ENCODE results near the gene ICAM3. TPM values are rescaled to one million over a fixed set of nuclear protein-coding genes. Genes with fewer than 3 reads are reported as not detected.

ICAM3 gene
- total RNA-seq, 4 donors from 2014 or later, result 3.1 to 4.5 (median 3.8) TPM

DNA sequence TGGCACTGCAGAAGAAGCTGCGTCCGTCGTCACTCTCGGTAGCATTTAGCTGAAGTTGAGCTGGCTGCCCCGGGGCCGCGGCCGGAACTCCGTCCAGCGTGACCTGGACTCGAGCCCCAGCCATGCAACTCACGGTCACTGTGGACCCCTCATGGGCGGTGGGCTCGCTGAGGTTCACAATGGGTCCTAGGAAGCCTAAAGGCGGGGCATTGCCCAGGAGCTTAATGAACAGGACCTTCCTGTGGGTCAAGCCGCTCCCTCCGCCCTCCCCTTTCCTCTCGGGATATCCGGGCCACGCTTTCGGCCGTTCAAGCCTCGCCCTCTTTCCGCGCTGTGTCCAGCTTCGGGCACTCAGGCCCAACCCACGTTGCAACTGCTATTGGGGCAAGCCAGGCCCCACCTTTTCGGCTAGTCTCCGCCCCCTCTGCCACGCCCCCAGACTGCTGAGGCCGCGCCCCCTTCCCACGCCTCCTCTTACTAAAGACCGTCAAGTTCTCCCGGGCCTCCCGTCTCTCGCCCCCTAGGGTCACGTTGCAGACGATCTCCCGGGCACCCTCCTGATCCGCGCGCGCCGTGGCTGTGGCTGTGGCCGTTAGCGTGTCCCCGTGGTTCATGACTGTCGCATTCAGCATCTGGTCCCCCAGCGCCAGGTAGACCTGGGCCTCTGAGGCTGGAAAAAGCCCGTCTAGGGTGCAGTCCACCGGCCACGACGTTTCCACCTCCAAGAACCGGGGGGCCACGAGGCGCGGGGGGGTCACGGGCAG, 4.7 kb downstream of the ICAM3 start:
- H3K4me3 ChIP-seq, result peak overlapping the region; percentile 85
- H3K4me1 ChIP-seq, result peaks cover 31% of the 10 kb centered on the region
- TF ChIP-seq EP300 (IDR thresholded peaks at IDR 0.05) (no peak), POLR2AphosphoS5 (IDR thresholded peaks at IDR 0.05) (peak in 2 of 3 donors; percentile 39 to 66), POLR2A (IDR thresholded peaks at IDR 0.05) (no peak)
- peak overlapping the region; percentile 26 for H3K27ac ChIP-seq
- H3K36me3 ChIP-seq, result peaks cover 8% of the 10 kb centered on the region
- 11% methylated on average over 28 of the region's 59 CpGs for WGBS
- no peaks in the 10 kb centered on the region for H3K27me3 ChIP-seq
- no peaks in the 10 kb centered on the region for H3K9me3 ChIP-seq
- peak; percentile 97 to 98 for DNase-seq (ENCODE audit: low spot score in 2 of 2)

DNA sequence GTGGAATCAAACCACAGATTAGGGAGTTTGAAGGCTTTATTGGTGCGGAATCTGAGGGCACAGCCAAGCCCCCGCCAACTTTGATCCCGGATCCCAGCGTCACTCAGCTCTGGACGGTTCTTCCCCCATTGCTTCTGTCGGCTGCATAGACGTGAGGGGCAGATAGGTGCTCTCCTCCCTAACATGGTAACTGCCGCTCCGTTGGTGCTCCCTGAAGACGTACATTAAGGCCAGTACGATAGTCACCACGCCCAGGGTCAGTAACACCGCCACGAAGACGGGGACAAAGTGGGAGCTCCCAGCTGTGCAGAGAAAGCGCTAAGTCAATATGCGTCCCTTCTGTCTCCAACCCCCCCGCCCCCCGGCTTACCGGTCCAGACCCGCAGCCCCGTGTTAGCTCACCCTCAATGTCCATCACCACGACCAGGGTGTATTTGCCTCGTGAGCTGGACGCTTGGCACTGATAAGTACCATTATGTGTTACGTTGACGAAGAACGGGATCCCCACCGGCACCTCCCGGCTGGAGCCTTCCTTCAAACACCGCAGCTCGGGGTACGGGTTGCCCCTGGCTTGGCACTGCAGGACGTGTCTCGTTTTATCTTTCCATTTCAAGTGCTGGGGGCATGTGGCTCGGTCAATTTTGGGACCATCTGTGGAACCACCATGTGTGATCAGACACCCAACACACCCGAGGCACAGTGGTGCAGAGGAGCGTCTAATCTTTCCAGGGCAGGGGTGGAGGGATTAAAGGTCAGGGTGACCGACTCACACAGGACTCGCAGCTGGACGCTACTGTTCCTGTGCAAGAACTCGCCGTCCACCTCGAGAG, 5.5 kb downstream of the ICAM3 start:
- TF ChIP-seq, protein P1, sequence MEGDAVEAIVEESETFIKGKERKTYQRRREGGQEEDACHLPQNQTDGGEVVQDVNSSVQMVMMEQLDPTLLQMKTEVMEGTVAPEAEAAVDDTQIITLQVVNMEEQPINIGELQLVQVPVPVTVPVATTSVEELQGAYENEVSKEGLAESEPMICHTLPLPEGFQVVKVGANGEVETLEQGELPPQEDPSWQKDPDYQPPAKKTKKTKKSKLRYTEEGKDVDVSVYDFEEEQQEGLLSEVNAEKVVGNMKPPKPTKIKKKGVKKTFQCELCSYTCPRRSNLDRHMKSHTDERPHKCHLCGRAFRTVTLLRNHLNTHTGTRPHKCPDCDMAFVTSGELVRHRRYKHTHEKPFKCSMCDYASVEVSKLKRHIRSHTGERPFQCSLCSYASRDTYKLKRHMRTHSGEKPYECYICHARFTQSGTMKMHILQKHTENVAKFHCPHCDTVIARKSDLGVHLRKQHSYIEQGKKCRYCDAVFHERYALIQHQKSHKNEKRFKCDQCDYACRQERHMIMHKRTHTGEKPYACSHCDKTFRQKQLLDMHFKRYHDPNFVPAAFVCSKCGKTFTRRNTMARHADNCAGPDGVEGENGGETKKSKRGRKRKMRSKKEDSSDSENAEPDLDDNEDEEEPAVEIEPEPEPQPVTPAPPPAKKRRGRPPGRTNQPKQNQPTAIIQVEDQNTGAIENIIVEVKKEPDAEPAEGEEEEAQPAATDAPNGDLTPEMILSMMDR (IDR thresholded peaks at IDR 0.05), result no peak
- no peak for TF ChIP-seq POLR2AphosphoS5 (IDR thresholded peaks at IDR 0.05)
- TF ChIP-seq POLR2A (IDR thresholded peaks at IDR 0.05), result no peak
- TF ChIP-seq EP300 (IDR thresholded peaks at IDR 0.05), result no peak

DNA sequence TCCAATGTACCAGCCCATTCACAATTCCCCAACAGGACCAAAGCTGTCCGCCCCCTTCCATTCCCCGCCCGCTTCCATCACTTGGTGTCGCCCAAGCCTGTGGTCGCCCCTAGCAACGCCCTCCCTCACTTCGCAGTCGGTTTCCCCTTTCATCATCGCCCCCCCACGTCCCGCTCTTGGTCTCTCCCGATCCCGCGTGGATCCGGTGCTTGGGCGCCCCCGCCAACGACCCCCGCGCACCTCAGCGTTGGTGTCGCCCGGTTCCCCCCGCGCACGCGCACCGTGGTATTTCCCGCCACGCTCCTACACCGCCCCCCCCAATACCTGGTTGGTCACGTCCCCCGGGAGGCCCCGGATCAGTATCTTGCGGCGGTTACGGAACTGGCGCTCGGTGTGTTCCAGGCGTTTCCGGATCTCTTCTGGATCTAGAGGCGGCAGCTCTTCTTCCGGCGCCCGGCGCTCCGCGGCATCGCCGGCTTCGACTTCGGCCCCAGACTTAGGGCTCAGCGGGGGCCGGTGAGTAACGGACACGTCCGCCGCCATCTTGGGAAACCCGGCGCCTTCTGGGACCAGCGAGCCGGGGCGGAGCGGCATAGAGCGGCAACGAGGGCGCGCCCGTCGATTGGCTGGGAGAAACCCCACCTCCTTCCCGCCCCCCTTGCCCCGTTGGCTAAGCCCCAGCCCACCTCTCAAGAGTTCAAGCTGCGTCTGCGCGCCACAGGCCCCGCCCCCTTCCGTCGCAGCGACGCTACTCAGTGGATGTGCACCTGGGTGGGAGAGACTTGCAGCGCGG, 6.3 kb downstream of the ICAM3 start, which contains the start of gene RAVER1:
Gene RAVER1, minus strand, starts transcription at position 565 of the 793 bp plus-strand sequence. Its CDS starts 22 bp downstream, at position 543.
- H3K36me3 ChIP-seq, result peaks cover 24% of the 10 kb centered on the region
- peaks cover 31% of the 10 kb centered on the region for H3K4me1 ChIP-seq
- no peak for TF ChIP-seq EP300 (IDR thresholded peaks at IDR 0.05)
- peak in 1 of 3 donors; percentile 23 for TF ChIP-seq POLR2AphosphoS5 (IDR thresholded peaks at IDR 0.05)
- TF ChIP-seq POLR2A (IDR thresholded peaks at IDR 0.05), result peak in 1 of 2 donors; percentile 45
- peak within 1 kb of the TSS; percentile 86 for H3K27ac ChIP-seq
- H3K27me3 ChIP-seq, result no peaks in the 10 kb centered on the region
- peak; percentile 98 to 99 for DNase-seq (ENCODE audit: low spot score in 2 of 2)
- WGBS, result 0% methylated on average over 31 of the region's 82 CpGs
- H3K4me3 ChIP-seq, result peak within 1 kb of the TSS; percentile 85
- no peaks in the 10 kb centered on the region for H3K9me3 ChIP-seq

More for the DNA sequence above, 5.5 kb downstream of the ICAM3 start:
- DNase-seq (ENCODE audit: low spot score in 2 of 2), result no peak
- Histone ChIP-seq H3K36me3 (peaks cover 16% of the 10 kb centered on the region), H3K4me1 (peaks cover 31% of the 10 kb centered on the region), H3K27ac (peak overlapping the region; percentile 86), H3K9me3 (no peaks in the 10 kb centered on the region), H3K4me3 (peak overlapping the region; percentile 85), H3K27me3 (no peaks in the 10 kb centered on the region)
- under 1% methylated on average over 19 of the region's 44 CpGs for WGBS

DNA sequence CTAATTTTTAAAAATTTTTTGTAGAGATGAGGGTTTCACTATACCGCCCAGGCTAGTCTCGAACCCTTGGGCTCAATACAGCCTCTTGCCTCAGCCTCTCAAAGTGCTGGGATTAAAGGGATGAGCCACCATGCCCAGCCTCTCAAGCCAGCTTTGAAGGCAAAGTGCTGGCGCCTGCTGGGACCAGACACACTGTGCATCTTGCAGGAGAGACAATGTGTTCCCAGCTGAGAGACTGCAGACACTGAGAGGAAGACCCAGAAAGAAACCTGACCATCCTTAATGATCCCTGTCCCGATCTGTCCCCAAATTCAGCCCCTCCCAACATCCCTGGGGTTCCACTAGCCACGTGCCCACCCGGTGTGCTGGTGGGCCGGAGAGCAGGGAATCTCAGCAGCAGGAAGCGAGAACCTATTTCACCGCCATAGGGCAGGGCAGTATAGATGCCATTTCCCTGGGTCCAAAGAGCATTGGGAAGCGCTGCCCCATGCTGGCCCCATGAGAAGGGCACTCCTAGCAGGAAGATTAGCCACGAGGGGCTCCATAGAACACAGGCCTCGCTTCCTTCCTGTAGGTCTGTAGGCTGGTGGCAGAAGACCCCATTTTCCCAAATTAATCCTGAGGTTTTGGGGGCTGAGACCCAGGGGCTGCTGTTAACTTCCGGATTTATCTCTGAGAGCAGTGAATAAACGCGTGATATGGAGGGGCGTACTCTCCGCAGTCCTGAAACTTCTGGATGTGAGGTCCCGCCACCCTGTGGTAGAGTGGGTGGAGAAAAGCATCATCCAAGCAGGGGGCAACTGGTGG, 7.1 kb downstream of the ICAM3 start:
- H3K27ac ChIP-seq, result no peak overlapping the region
- H3K4me1 ChIP-seq, result peaks cover 31% of the 10 kb centered on the region
- no peak for DNase-seq (ENCODE audit: low spot score in 2 of 2)
- no peaks in the 10 kb centered on the region for H3K9me3 ChIP-seq
- peak overlapping the region; percentile 85 for H3K4me3 ChIP-seq
- 36% methylated on average over 18 of the region's 18 CpGs for WGBS
- TF ChIP-seq, protein P1 (IDR thresholded peaks at IDR 0.05), result no peak
- no peak for TF ChIP-seq POLR2A (IDR thresholded peaks at IDR 0.05)
- no peak for TF ChIP-seq EP300 (IDR thresholded peaks at IDR 0.05)
- TF ChIP-seq POLR2AphosphoS5 (IDR thresholded peaks at IDR 0.05), result no peak
- peaks cover 32% of the 10 kb centered on the region for H3K36me3 ChIP-seq
- no peaks in the 10 kb centered on the region for H3K27me3 ChIP-seq

DNA sequence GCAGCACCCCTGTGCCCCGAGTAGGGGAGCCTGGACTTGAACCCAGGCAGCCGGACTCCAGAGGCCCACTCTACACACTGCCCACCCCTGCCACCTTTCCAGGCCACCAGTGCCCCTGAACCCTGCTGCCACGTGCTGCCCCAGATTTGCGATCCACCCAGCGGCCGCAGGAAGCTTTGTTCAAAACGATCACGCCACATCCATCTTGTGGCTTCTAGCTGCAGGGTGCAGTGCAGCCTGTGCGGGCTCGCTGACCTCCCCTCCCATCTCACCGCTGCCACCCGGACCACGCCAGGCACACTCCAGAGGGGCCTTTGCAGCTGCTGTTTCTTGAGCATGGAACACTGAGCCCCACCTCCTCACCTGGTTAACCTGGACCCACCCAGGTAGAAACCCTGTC, 9.9 kb downstream of the ICAM3 start:
- 95% methylated on average over 13 of the region's 13 CpGs for WGBS
- DNase-seq (ENCODE audit: low spot score in 2 of 2), result no peak
- Histone ChIP-seq H3K36me3 (peaks cover 59% of the 10 kb centered on the region), H3K4me3 (no peak overlapping the region), H3K27me3 (no peaks in the 10 kb centered on the region), H3K9me3 (no peaks in the 10 kb centered on the region), H3K4me1 (peaks cover 25% of the 10 kb centered on the region), H3K27ac (no peak overlapping the region)
- TF ChIP-seq, protein P1 (IDR thresholded peaks at IDR 0.05), result no peak
- TF ChIP-seq EP300 (IDR thresholded peaks at IDR 0.05) (no peak), POLR2A (IDR thresholded peaks at IDR 0.05) (no peak), POLR2AphosphoS5 (IDR thresholded peaks at IDR 0.05) (no peak)

Measured in suprapubic skin (tissue), 4 donors.